Neural crest cell (in vitro differentiated cells): ENCODE measurements around the gene ALDH1A3. TPM values are rescaled to one million over a fixed set of nuclear protein-coding genes. Genes with fewer than 3 reads are reported as not detected.

Experiments used
- DNase-seq: peaks from one replicate; pipeline ENCODE4 v3.0.0; 2021; ENCODE audit warnings: low read depth, mixed read lengths, low spot score
- H3K27ac Mint-ChIP-seq: one replicate; pipeline ENCODE4 v1.8.0; 2021; ENCODE audit warnings: mild to moderate bottlenecking, mixed read lengths; ENCODE audit not compliant: unreplicated experiment
- H3K27me3 Mint-ChIP-seq: 2 replicates; pipeline ENCODE4 v1.8.0; 2021; ENCODE audit warnings: low read depth, mild to moderate bottlenecking, mixed read lengths
- H3K36me3 Mint-ChIP-seq: 2 replicates; pipeline ENCODE4 v1.8.0; 2021; ENCODE audit warnings: low read depth, mild to moderate bottlenecking, mixed read lengths
- H3K4me1 Mint-ChIP-seq: 2 replicates; pipeline ENCODE4 v1.8.0; 2021; ENCODE audit warnings: mixed read lengths
- H3K4me3 Mint-ChIP-seq: one replicate; pipeline ENCODE4 v1.8.0; 2021; ENCODE audit warnings: mild to moderate bottlenecking, mixed read lengths
- H3K9me3 Mint-ChIP-seq: 2 replicates; pipeline ENCODE4 v1.8.0; 2021; ENCODE audit warnings: mixed read lengths
- CTCF ChIP-seq: fragments of 200-600 bp; sonication (generic); conservative IDR thresholded peaks from 2 replicates; pipeline ENCODE4 v1.5.0; 2021; ENCODE audit warnings: antibody characterized with exemption, mild to moderate bottlenecking
- total RNA-seq: library from RNA; stranded (reverse); gene quantifications from 2 replicates; pipeline ENCODE4 v1.2.1, GENCODE V29; 2021

The ALDH1A3 gene
- total RNA-seq, 1 donor from 2014 or later: 8.0 TPM

GRCh38 chr15:100952566-100952965, 72.9 kb downstream of the ALDH1A3 start:
- Mint-ChIP-seq H3K27me3 (no peaks in the 10 kb centered on the region), H3K27ac (no peak overlapping the region), H3K36me3 (no peaks in the 10 kb centered on the region), H3K9me3 (peaks cover 4% of the 10 kb centered on the region), H3K4me3 (no peak overlapping the region), H3K4me1 (peaks cover 8% of the 10 kb centered on the region)
- no peak for DNase-seq
- no peak for TF ChIP-seq CTCF

- H3K4me1 Mint-ChIP-seq: peaks cover 10% of the 10 kb centered on the region
- TF ChIP-seq CTCF: no peak
- DNase-seq: no peak
- H3K36me3 Mint-ChIP-seq: no peaks in the 10 kb centered on the region
- H3K27me3 Mint-ChIP-seq: no peaks in the 10 kb centered on the region
- no peaks in the 10 kb centered on the region for H3K9me3 Mint-ChIP-seq
- no peak overlapping the region for H3K27ac Mint-ChIP-seq
- H3K4me3 Mint-ChIP-seq: no peak overlapping the region
These were observed 78.9 kb downstream of the ALDH1A3 start for GRCh38 chr15:100958326-100959065.

GRCh38 chr15:100959066-100960050, 79.7 kb downstream of the ALDH1A3 start:
- H3K9me3 Mint-ChIP-seq: no peaks in the 10 kb centered on the region
- no peak for DNase-seq
- peaks cover 10% of the 10 kb centered on the region for H3K4me1 Mint-ChIP-seq
- TF ChIP-seq CTCF: no peak
- no peaks in the 10 kb centered on the region for H3K36me3 Mint-ChIP-seq
- no peak overlapping the region for H3K27ac Mint-ChIP-seq
- no peaks in the 10 kb centered on the region for H3K27me3 Mint-ChIP-seq
- no peak overlapping the region for H3K4me3 Mint-ChIP-seq

Other genes with a start within 250 kb of the ALDH1A3 start
- 1.7 and 2.5 TPM in 2 replicates for gene LRRK1, start 39.5 kb downstream of the ALDH1A3 start, total RNA-seq